Stomach (tissue), 4 donors: Measurements from ENCODE around the gene PSEN2.

Source experiments
- CTCF ChIP-seq, 7 experiments: fragments of 450-650 bp in 4 of 7; fragments of 200-600 bp in 3 of 7; sonication (generic) in 3 of 7; IDR thresholded peaks; one replicate each; pipeline ENCODE4 v1.5.1; 2016 to 2019; ENCODE audit warnings: antibody characterized with exemption in 7 of 7, control low read depth in 2 of 7, mild to moderate bottlenecking in 1 of 7
- POLR2A ChIP-seq, 4 donors: fragments of 450-650 bp; IDR thresholded peaks; one replicate each; pipeline ENCODE4 v1.6.1; 2016; ENCODE audit warnings: antibody characterized with exemption in 4 of 4, control low read depth in 2 of 4, mild to moderate bottlenecking in 1 of 4, moderate library complexity in 1 of 4

GRCh38 chr1:226884966-226885820 is 14.8 kb downstream of the PSEN2 start:
- TF ChIP-seq CTCF (IDR thresholded peaks at IDR 0.05), result no peak
- no peak for TF ChIP-seq POLR2A (IDR thresholded peaks at IDR 0.05)
